Stimulated activated naive B cell treated with anti-CD40 and anti-IgM and Interleukin-4, amounts not matched to agents 10 μg/mL and 1 μg/mL and 100 μg/mL, for 72 hours (primary cell): ENCODE data around the gene MOB3C.

ENCODE experiments used
- ATAC-seq, 2 donors: fragments of 150-1000 bp; cut with Tn5 transposase; replicated peaks; 2 replicates each; pipeline ENCODE4 v1.10.0; 2021; ENCODE audit warnings: moderate library complexity in 1 of 2
- DNase-seq: peaks from one replicate; pipeline ENCODE4 v3.0.0; 2021
- H3K27ac Mint-ChIP-seq: one replicate; pipeline ENCODE4 v1.8.0; 2022; ENCODE audit warnings: mild to moderate bottlenecking, mixed read lengths
- H3K27me3 Mint-ChIP-seq, 2 donors: one replicate each; pipeline ENCODE4 v1.8.0; 2022; ENCODE audit warnings: mixed read lengths in 2 of 2
- H3K36me3 Mint-ChIP-seq, 2 donors: one replicate each; pipeline ENCODE4 v1.8.0; 2022; ENCODE audit warnings: mixed read lengths in 2 of 2, mild to moderate bottlenecking in 1 of 2
- H3K4me1 Mint-ChIP-seq, 2 donors: one replicate each; pipeline ENCODE4 v1.8.0; 2022; ENCODE audit warnings: mixed read lengths in 2 of 2, mild to moderate bottlenecking in 1 of 2
- H3K4me3 Mint-ChIP-seq, 2 donors: one replicate each; pipeline ENCODE4 v1.8.0; 2022; ENCODE audit warnings: mild to moderate bottlenecking in 2 of 2, mixed read lengths in 2 of 2, moderate library complexity in 1 of 2
- H3K9me3 Mint-ChIP-seq, 2 donors: one replicate each; pipeline ENCODE4 v1.8.0; 2022; ENCODE audit warnings: mixed read lengths in 2 of 2, mild to moderate bottlenecking in 1 of 2

Gene MOB3C

DNA sequence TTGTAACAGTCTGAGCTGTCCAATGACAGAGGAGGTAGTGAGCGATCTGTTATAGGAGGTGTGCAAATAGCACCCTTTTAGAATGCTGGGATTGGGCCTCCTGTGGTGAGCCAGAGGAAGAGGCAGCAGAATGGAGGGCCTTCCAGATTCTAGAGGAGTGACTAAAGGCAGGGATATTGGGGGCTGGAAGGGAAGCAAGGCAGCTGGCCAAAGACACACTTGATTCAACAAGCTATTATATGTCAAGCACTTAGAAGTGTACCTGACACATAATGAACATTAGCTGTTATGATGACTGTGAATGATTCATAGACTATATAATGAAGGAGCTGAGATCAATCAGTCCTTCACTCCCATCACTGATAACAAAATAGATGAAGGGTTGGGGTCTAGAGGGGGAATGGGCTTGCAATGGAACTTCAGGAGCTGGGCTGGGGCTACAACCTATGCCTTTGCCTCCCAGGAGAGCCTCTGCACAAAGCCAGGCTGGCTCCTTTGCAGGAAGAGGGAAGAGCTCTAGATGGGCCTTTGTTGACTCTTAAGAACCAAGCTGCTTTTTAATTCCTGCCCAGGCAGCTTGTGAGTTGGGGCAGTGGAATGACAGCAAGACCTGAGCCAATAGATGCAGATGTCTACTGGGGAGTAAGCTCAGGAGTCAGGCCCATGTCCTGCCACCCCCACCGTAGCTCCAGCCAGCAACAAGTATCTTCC, 10.2 kb downstream of the MOB3C start:
- ATAC-seq: no peak
- H3K9me3 Mint-ChIP-seq: no peaks in the 10 kb centered on the region
- no peaks in the 10 kb centered on the region for H3K27me3 Mint-ChIP-seq
- DNase-seq: no peak
- H3K4me3 Mint-ChIP-seq: no peak overlapping the region
- H3K36me3 Mint-ChIP-seq: peaks cover 51 to 64% of the 10 kb centered on the region in 2 donors
- H3K4me1 Mint-ChIP-seq: peaks cover 46 to 89% of the 10 kb centered on the region in 2 donors
- H3K27ac Mint-ChIP-seq: no peak overlapping the region

DNA sequence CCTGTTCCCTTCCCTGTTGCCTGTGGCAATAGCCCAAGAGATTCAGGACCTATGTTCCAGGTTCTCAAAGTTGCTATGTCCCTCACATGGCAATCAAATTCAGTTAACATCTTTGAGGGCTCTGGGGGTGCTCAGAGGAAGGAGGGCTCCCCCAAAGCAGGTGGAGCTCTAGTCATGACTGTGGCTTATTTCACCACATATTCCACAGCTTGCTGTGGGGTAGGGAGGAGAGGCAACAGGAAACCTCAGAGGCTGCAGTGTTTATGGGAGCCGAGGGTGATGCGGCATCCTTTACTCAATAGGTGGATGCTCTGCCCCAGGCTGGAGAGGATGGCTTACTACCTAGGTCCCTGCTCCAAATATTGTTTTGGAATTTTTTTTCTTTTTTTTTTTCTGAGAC, 11.4 kb downstream of the MOB3C start:
- ATAC-seq: no peak
- H3K4me1 Mint-ChIP-seq: peaks cover 40 to 88% of the 10 kb centered on the region in 2 donors
- H3K27ac Mint-ChIP-seq: peak overlapping the region; percentile 73
- peaks cover 46 to 56% of the 10 kb centered on the region in 2 donors for H3K36me3 Mint-ChIP-seq
- peak overlapping the region; percentile 86 to 91 for H3K4me3 Mint-ChIP-seq
- H3K27me3 Mint-ChIP-seq: no peaks in the 10 kb centered on the region
- no peak for DNase-seq
- H3K9me3 Mint-ChIP-seq: no peaks in the 10 kb centered on the region

DNA sequence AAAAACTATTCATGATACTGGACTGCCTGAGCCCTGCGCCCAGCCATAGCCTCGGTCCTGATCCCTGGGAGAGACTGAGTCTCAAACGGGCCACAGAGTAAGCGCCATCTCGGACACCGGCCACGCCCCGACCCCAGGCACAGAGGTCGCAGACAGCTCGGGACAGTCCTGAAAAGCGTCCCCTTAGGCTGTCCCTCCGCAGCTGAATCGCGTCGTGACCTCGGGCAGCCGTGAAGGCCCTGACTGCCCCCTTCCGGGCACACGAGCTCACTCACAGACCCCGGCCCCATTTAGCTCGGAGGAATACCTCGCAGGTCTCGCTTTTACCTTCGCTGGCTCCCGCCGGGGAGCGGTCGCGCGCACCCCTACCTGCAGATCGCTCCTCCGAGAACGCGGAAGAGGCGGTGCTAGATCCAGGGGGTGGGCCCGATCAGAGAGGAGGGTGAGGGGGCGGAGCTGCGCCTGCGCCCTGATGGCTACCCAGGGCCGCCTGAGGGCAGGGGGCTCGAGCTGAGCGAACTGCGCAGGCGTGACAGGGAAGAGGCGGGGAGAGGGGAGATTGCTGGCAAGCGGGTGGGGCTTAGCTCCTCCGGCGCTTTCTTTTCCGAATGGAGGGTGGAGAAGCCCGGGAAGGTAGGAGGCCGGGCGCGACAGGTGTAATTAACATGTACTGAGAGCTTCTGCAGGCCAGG, 12.6 kb downstream of the MOB3C start, which contains the start of gene MKNK1:
MKNK1 (minus strand) TSS at position 411 of the 692 bp plus-strand sequence. CDS start 20,941 bp downstream, outside the sequence.
- Mint-ChIP-seq H3K27ac (peak within 1 kb of the TSS; percentile 76), H3K9me3 (no peaks in the 10 kb centered on the region), H3K4me3 (peak within 1 kb of the TSS; percentile 86 to 91), H3K27me3 (no peaks in the 10 kb centered on the region), H3K36me3 (peaks cover 38 to 47% of the 10 kb centered on the region in 2 donors), H3K4me1 (peaks cover 37 to 87% of the 10 kb centered on the region in 2 donors)
- DNase-seq (peak; percentile 95), ATAC-seq (peak; percentile 89 to 93)

DNA sequence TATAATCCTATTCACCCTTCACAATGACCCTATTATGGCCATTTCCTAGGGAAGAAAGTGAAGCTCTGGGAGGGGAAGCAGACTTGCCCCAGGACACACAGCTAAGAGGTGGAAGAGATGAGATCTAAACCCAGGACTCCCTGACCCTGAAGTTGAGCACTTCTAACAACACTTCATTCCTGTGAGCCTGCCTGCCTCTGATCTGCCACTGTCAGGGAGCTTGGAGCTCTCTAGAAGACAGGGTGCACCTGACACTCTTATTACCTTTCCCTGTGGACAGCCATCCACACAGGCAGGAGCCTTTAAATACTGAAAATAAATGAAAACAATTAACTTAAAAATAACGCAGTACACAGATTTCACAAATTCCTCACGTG, 13.1 kb downstream of the MOB3C start:
- H3K27ac Mint-ChIP-seq: peak overlapping the region; percentile 76
- H3K4me1 Mint-ChIP-seq: peaks cover 40 to 87% of the 10 kb centered on the region in 2 donors
- ATAC-seq (peak; percentile 20 to 26), DNase-seq (no peak)
- no peaks in the 10 kb centered on the region for H3K27me3 Mint-ChIP-seq
- peaks cover 33 to 42% of the 10 kb centered on the region in 2 donors for H3K36me3 Mint-ChIP-seq
- H3K4me3 Mint-ChIP-seq: peak overlapping the region; percentile 86 to 91
- H3K9me3 Mint-ChIP-seq: no peaks in the 10 kb centered on the region

DNA sequence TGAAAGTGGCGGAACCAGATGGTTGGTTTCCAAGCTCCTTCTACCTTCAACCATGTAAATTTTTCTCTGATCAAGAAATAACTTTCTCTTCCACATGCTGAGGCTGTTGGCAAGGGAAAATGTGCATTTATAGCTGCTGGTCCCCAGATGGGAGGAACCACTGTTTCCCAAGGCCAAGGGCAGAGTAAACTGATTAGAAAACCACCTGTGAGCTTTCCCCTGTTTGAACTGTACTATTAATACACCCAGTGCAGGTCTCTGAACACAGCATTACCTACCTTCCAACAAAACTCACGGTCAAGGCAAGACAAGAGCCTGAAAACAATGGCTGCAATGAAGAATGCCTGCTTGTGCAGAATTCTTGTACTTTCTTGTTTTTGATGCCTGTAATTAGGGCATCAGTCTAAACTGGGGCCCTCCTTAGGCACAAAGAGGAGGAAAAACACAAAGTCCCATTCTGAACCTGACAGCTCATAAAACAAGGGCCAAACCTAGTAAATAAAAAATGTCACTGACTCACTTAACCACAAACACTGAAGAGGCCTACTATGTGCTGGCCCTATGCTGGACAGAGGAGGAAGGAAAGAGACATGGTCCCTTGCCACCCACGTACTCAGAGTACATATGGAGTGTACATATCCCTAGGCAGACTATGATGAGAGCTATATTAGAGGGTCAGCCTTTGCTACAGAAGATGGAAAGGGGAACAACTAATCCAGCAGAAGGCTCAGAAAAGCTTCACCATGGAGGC, 15.2 kb downstream of the MOB3C start:
- peak overlapping the region; percentile 57 for H3K27ac Mint-ChIP-seq
- ATAC-seq (no peak), DNase-seq (no peak)
- H3K9me3 Mint-ChIP-seq: no peaks in the 10 kb centered on the region
- peak overlapping the region; percentile 25 to 36 for H3K4me3 Mint-ChIP-seq
- peaks cover 27 to 39% of the 10 kb centered on the region in 2 donors for H3K36me3 Mint-ChIP-seq
- H3K27me3 Mint-ChIP-seq: no peaks in the 10 kb centered on the region
- H3K4me1 Mint-ChIP-seq: peaks cover 40 to 78% of the 10 kb centered on the region in 2 donors

DNA sequence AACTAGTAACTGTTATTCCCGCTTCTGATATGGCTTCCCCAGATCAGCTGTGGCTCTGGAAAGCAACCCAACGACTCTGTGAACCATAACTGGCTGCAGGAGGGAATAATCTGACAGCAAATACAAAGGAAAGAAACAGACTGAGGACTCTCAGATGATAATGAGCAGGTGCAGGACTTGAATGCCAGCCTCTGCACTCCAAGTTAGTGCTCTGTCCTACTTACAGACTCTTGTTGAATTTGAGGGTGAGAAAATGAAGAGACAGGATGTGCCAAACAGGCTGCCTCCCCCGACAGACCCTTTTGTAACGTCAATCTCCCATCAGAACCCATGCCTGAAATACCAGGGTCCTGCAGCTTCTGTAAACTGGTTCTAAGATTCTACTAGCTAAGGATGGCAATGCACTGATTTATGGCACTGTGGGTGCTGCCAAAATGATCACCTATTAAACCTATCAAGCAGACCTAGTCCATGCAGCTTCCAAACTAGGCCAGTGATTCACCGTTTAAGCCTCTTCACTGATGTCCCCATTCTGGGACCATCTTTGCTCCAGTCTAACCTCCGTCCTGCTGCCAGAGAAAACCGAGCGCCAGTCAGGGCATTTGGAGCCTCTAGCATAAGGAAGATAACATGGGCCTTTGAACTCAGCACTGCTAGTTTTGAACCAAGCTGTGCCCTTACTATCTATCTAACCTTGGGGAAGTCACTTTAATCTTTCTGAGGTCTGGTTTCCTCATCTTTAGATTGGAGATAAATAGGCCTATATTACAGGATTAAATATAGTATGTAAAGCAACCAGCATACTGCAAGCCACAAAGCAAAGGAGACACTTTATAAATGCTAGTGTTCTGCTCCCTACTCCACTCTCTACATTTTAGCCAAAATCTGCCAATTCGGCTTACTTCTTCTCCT, 17.3 kb downstream of the MOB3C start:
- Mint-ChIP-seq H3K27me3 (no peaks in the 10 kb centered on the region), H3K36me3 (peaks cover 27 to 40% of the 10 kb centered on the region in 2 donors), H3K4me1 (peaks cover 41 to 75% of the 10 kb centered on the region in 2 donors), H3K9me3 (no peaks in the 10 kb centered on the region), H3K4me3 (no peak overlapping the region), H3K27ac (peak overlapping the region; percentile 62)
- ATAC-seq (no peak), DNase-seq (no peak)

DNA sequence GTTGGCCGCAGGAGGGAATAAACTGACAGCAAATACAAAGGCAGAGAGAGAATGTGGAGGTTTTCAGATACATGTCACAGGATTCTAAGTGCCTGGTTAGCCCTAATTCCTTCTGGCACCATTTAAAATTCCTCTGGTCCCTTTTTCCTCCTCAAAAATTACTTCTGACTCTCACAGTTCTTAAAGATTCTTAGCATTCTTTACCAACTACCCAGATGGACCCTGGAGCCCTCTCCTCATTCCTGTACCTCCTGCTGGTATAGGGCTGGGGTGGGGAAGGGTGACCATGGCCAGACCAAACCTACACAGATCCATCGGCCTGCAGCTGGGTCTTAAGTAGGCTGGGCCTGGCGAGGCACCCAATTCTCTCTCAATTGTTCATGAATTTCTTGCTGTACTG, 19.8 kb downstream of the MOB3C start:
- no peak for ATAC-seq
- peaks cover 44 to 54% of the 10 kb centered on the region in 2 donors for H3K36me3 Mint-ChIP-seq
- no peak for DNase-seq
- H3K27me3 Mint-ChIP-seq: no peaks in the 10 kb centered on the region
- H3K4me1 Mint-ChIP-seq: peaks cover 44 to 61% of the 10 kb centered on the region in 2 donors
- no peak overlapping the region for H3K4me3 Mint-ChIP-seq
- no peak overlapping the region for H3K27ac Mint-ChIP-seq
- H3K9me3 Mint-ChIP-seq: no peaks in the 10 kb centered on the region

DNA sequence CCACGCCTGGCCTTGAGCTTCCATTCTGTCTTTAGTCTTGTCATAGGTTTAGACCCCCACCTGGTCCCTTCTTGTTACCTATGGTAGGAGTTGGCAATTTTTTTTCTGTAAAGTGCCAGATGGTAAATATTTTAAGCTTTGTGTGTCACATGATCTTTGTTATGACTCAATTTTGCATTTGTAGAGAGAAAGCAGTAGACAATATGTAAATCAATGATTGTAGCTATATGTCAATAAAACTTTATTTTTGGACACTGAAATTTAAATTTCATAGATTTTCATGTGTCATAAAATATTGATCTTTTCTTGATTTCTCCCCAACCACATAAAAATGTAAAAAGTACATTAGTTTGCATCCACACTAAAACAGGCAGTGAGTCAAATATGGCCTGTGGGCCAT, 20.6 kb downstream of the MOB3C start:
- no peaks in the 10 kb centered on the region for H3K27me3 Mint-ChIP-seq
- H3K36me3 Mint-ChIP-seq: peaks cover 45 to 54% of the 10 kb centered on the region in 2 donors

DNA sequence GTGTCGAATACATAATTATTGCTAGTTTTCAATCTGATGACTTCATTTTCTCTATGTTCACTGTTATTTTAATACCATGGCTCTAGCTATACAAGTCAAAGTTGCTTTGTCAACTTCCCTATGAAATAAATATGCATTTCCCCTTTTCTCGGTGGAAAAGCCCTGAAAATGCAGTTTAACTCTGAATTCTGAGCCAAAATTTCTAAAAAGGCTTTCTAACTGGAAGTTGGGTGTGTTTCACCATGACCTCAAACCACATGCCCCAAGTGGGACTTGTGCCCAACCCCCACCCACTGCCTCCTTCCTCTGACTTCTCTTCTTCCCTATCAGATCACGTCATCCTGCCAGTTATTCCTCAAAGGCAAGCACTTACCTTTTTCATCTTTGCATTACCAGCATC, 21.5 kb downstream of the MOB3C start:
- Mint-ChIP-seq H3K4me3 (peak overlapping the region in 1 of 2 donors; percentile 7), H3K36me3 (peaks cover 52 to 61% of the 10 kb centered on the region in 2 donors), H3K27ac (peak overlapping the region; percentile 25), H3K9me3 (no peaks in the 10 kb centered on the region), H3K27me3 (no peaks in the 10 kb centered on the region), H3K4me1 (peaks cover 40 to 45% of the 10 kb centered on the region in 2 donors)
- DNase-seq: no peak
- peak; percentile 23 to 43 for ATAC-seq

More for the DNA sequence above, 20.6 kb downstream of the MOB3C start:
- H3K4me1 Mint-ChIP-seq: peaks cover 40 to 53% of the 10 kb centered on the region in 2 donors
- peak overlapping the region in 1 of 2 donors; percentile 29 for H3K4me3 Mint-ChIP-seq
- no peak overlapping the region for H3K27ac Mint-ChIP-seq
- H3K9me3 Mint-ChIP-seq: no peaks in the 10 kb centered on the region
- no peak for DNase-seq
- ATAC-seq: no peak

DNA sequence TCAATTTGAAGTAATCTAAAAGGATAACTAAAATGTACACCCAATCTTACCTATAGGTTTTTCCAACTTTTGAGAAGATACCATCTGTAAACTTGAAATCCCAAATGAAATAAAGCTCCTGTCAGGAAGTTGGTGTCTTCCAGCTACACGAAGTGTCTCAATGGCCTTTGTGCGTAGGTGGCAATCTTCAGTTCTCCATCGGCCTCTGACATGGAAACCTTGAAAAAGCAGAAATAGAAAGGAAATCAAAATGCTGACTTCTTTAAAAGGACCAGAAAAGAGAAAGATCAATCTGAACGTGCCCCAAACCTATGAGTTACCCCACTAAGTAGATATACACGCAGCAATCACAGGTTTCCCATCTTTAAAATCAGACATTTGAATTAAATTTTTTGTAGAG, 22.5 kb downstream of the MOB3C start:
- peaks cover 60 to 68% of the 10 kb centered on the region in 2 donors for H3K36me3 Mint-ChIP-seq
- H3K27ac Mint-ChIP-seq: no peak overlapping the region
- DNase-seq: no peak
- peaks cover 32 to 36% of the 10 kb centered on the region in 2 donors for H3K4me1 Mint-ChIP-seq
- no peak for ATAC-seq
- H3K27me3 Mint-ChIP-seq: no peaks in the 10 kb centered on the region
- peaks cover 0 to 4% of the 10 kb centered on the region in 2 donors for H3K9me3 Mint-ChIP-seq
- H3K4me3 Mint-ChIP-seq: peak overlapping the region in 1 of 2 donors; percentile 28

DNA sequence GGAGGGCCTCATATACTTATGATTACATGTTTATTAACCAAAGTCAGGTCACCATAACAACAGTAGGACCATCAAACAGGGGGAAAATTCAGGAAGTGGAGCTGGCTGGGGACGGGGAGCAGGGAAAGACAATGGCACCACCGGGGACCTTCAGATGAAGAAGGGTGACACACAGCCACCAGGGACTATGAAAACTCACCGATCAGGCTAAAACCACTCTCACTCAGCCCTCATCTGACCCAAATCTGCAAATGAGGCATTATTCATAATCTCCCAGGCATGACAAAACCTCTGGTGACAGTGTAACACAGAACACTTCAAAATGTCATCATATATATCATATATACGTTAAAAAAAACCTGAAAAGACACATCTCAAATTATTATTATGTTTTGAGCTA, 23.8 kb downstream of the MOB3C start:
- H3K9me3 Mint-ChIP-seq: peaks cover 0 to 4% of the 10 kb centered on the region in 2 donors
- H3K36me3 Mint-ChIP-seq: peaks cover 64 to 71% of the 10 kb centered on the region in 2 donors
- no peak for DNase-seq
- peaks cover 28 to 29% of the 10 kb centered on the region in 2 donors for H3K4me1 Mint-ChIP-seq
- peak in 1 of 2 donors; percentile 39 for ATAC-seq
- no peak overlapping the region for H3K27ac Mint-ChIP-seq
- no peaks in the 10 kb centered on the region for H3K27me3 Mint-ChIP-seq
- no peak overlapping the region for H3K4me3 Mint-ChIP-seq

DNA sequence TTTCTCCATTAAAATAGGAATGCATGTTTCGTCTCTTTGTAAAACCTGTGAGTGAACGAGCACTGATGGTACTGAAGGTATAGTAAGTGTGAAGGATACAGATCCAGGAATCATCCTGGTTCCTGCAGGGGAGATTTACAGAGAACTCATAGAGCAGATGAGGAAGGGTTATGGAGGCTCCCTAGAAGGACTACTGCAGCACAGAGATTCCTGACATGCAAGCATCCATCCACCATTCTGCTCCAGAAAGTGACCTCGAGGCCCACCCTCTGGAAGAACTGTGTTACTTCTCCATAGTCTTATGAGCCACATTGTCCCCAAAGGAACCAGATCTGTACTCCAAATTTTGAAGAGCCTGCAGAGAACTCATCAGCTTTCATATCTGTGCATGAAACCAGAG, 27.1 kb downstream of the MOB3C start:
- Mint-ChIP-seq H3K36me3 (peaks cover 60 to 67% of the 10 kb centered on the region in 2 donors), H3K27ac (no peak overlapping the region)
- no peak for ATAC-seq

DNA sequence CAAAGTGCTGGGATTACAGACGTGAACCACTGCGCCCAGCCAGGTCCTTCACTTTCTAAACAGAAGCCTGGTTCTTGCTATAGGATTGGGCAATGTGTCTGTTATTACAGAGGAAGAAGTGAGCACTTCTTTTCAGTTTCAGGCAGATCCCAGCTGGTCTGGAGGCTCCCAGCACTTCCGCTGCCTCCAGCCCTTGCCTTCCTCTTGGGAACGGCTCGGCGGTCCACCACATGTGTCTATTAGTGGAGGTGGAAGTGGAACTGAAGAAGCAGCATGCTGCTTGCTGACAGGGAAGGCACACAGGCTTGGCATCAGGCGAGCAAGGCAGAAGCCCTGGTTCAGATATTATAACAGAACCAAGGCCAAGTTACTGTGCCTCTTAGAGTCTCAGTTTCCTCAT, 29.5 kb downstream of the MOB3C start:
- peaks cover 61 to 73% of the 10 kb centered on the region in 2 donors for H3K36me3 Mint-ChIP-seq
- ATAC-seq: no peak
- H3K4me1 Mint-ChIP-seq: peaks cover 9 to 14% of the 10 kb centered on the region in 2 donors
- peaks cover 0 to 4% of the 10 kb centered on the region in 2 donors for H3K9me3 Mint-ChIP-seq
- DNase-seq: no peak
- H3K27me3 Mint-ChIP-seq: no peaks in the 10 kb centered on the region
- H3K27ac Mint-ChIP-seq: no peak overlapping the region
- H3K4me3 Mint-ChIP-seq: no peak overlapping the region

More for the DNA sequence above, 27.1 kb downstream of the MOB3C start:
- Mint-ChIP-seq H3K4me1 (peaks cover 8 to 13% of the 10 kb centered on the region in 2 donors), H3K4me3 (no peak overlapping the region), H3K27me3 (no peaks in the 10 kb centered on the region), H3K9me3 (peaks cover 0 to 4% of the 10 kb centered on the region in 2 donors)
- DNase-seq: no peak
